Gastroesophageal sphincter (tissue), 3 donors: ENCODE results near the gene RPTOR.

Source experiments
- POLR2A ChIP-seq, 2 donors: fragments of 450-650 bp; IDR thresholded peaks; one replicate each; pipeline ENCODE4 v1.6.1; 2017; ENCODE audit warnings: antibody characterized with exemption in 2 of 2, mild to moderate bottlenecking in 2 of 2, moderate library complexity in 1 of 2
- POLR2AphosphoS5 ChIP-seq: sonication (generic); formaldehyde crosslinking; IDR thresholded peaks from one replicate; pipeline ENCODE4 v1.6.1; 2017; ENCODE audit warnings: antibody characterized with exemption
- TF ChIP-seq, protein P1 (sequence below), 4 experiments: fragments of 200-600 bp in 2 of 4; fragments of 450-650 bp in 2 of 4; sonication (generic) in 1 of 4; IDR thresholded peaks; one replicate each; pipeline ENCODE4 v1.5.1; 2017 to 2019; ENCODE audit warnings: antibody characterized with exemption in 4 of 4, mild to moderate bottlenecking in 2 of 4, moderate library complexity in 2 of 4

DNA sequence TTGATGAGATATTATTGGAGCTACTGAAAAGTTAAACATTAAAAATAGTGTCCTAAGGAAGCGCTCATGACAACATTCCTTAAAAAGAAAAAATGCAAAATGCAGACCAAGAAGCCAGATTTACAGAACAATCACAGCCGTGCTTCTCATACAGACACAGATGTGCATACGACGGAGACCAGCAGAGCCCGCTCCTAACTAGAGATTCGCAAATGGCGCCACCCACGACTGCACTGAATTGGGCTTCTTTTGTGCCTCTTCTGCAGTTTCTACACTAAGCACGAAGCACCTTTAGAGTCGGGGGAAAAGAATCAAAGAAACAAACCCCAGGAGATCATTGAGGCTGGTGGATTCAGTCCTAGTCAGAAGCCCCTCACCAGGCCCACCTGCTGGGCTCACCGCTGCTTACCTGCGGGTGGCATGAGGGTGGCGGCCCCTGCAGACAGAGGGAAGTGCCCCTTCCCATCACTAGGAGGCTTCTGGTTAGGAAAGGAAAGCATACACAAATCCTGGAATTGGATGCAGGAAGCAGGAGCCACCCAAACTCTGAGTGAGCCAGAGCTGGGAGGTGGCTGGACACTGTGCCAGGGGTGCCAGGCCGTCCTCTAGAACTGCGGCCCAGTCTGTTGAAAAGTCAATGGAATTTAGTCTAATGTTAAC is 382.1 kb downstream of the RPTOR start:
- TF ChIP-seq POLR2A (IDR thresholded peaks at IDR 0.05) = no peak
- no peak for TF ChIP-seq POLR2AphosphoS5
- TF ChIP-seq, protein P1, sequence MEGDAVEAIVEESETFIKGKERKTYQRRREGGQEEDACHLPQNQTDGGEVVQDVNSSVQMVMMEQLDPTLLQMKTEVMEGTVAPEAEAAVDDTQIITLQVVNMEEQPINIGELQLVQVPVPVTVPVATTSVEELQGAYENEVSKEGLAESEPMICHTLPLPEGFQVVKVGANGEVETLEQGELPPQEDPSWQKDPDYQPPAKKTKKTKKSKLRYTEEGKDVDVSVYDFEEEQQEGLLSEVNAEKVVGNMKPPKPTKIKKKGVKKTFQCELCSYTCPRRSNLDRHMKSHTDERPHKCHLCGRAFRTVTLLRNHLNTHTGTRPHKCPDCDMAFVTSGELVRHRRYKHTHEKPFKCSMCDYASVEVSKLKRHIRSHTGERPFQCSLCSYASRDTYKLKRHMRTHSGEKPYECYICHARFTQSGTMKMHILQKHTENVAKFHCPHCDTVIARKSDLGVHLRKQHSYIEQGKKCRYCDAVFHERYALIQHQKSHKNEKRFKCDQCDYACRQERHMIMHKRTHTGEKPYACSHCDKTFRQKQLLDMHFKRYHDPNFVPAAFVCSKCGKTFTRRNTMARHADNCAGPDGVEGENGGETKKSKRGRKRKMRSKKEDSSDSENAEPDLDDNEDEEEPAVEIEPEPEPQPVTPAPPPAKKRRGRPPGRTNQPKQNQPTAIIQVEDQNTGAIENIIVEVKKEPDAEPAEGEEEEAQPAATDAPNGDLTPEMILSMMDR (IDR thresholded peaks at IDR 0.05) = no peak
